K562 (cell line): ENCODE results near the gene AGAP1. TPM values are rescaled to one million over a fixed set of nuclear protein-coding genes. Genes with fewer than 3 reads are reported as not detected.

Experiments used
- polyA plus RNA-seq, 8 experiments: library from polyadenylated mRNA; depleted of rRNA in 4 of 8; stranded (reverse) in 5 of 8; unstranded in 3 of 8; fragments of >200 nt; fragmentation: Nextera tagmentation in 2 of 8; fragmentation: Illumina TruSeq in 1 of 8; extraction: Ambion mirVana in 2 of 8; extraction: Trizol in 1 of 8; gene quantifications; 2 replicates each; pipeline versions ENCODE4 v1.2.1 to v1.2.3, GENCODE V29; 2011 to 2014; ENCODE audit warnings: inconsistent platforms in 1 of 8, missing spikeins in 1 of 8
- total RNA-seq, 7 experiments: library from RNA; depleted of rRNA in 6 of 7; stranded (reverse); fragments of >200 nt in 6 of 7; fragmentation: Illumina TruSeq in 2 of 7; extraction: Trizol in 2 of 7; gene quantifications; 2 replicates each; pipeline versions ENCODE4 v1.2.1 to v1.2.3, GENCODE V29; 2011 to 2021; ENCODE audit warnings: low replicate concordance in 1 of 7
- TF ChIP-seq, protein P1 (sequence below): fragments of 450-650 bp; IDR thresholded peaks from 2 replicates; pipeline ENCODE4 v1.6.1; 2016; ENCODE audit warnings: mild to moderate bottlenecking, moderate library complexity

AGAP1 gene
- total and polyA plus RNA-seq, 9 of the 15 experiments (the other 6 are each of a cell fraction or from before 2014, with no cell fraction given) = 1.3 to 24.0 (median 10.6) TPM

DNA sequence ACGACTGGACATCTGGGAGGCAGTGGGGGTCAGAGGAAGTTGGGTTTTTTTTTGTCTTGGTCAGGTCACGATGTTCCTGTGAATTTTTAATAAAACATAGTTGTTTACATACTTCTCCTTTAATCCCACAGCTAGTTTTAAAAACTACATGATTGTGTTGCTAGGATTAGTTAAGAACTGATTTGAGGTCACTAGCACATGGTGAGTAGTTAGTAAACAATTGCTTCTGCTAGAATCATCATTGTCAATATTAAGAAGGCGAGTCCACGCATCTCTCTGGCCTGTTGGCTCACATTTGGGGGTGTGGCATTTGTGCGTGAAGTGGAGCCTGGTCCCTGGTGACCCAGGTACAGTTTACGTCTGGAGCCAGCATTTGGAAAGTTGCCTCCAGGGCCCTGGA, 59.4 kb downstream of the AGAP1 start (continued):
- TF ChIP-seq, protein P1, sequence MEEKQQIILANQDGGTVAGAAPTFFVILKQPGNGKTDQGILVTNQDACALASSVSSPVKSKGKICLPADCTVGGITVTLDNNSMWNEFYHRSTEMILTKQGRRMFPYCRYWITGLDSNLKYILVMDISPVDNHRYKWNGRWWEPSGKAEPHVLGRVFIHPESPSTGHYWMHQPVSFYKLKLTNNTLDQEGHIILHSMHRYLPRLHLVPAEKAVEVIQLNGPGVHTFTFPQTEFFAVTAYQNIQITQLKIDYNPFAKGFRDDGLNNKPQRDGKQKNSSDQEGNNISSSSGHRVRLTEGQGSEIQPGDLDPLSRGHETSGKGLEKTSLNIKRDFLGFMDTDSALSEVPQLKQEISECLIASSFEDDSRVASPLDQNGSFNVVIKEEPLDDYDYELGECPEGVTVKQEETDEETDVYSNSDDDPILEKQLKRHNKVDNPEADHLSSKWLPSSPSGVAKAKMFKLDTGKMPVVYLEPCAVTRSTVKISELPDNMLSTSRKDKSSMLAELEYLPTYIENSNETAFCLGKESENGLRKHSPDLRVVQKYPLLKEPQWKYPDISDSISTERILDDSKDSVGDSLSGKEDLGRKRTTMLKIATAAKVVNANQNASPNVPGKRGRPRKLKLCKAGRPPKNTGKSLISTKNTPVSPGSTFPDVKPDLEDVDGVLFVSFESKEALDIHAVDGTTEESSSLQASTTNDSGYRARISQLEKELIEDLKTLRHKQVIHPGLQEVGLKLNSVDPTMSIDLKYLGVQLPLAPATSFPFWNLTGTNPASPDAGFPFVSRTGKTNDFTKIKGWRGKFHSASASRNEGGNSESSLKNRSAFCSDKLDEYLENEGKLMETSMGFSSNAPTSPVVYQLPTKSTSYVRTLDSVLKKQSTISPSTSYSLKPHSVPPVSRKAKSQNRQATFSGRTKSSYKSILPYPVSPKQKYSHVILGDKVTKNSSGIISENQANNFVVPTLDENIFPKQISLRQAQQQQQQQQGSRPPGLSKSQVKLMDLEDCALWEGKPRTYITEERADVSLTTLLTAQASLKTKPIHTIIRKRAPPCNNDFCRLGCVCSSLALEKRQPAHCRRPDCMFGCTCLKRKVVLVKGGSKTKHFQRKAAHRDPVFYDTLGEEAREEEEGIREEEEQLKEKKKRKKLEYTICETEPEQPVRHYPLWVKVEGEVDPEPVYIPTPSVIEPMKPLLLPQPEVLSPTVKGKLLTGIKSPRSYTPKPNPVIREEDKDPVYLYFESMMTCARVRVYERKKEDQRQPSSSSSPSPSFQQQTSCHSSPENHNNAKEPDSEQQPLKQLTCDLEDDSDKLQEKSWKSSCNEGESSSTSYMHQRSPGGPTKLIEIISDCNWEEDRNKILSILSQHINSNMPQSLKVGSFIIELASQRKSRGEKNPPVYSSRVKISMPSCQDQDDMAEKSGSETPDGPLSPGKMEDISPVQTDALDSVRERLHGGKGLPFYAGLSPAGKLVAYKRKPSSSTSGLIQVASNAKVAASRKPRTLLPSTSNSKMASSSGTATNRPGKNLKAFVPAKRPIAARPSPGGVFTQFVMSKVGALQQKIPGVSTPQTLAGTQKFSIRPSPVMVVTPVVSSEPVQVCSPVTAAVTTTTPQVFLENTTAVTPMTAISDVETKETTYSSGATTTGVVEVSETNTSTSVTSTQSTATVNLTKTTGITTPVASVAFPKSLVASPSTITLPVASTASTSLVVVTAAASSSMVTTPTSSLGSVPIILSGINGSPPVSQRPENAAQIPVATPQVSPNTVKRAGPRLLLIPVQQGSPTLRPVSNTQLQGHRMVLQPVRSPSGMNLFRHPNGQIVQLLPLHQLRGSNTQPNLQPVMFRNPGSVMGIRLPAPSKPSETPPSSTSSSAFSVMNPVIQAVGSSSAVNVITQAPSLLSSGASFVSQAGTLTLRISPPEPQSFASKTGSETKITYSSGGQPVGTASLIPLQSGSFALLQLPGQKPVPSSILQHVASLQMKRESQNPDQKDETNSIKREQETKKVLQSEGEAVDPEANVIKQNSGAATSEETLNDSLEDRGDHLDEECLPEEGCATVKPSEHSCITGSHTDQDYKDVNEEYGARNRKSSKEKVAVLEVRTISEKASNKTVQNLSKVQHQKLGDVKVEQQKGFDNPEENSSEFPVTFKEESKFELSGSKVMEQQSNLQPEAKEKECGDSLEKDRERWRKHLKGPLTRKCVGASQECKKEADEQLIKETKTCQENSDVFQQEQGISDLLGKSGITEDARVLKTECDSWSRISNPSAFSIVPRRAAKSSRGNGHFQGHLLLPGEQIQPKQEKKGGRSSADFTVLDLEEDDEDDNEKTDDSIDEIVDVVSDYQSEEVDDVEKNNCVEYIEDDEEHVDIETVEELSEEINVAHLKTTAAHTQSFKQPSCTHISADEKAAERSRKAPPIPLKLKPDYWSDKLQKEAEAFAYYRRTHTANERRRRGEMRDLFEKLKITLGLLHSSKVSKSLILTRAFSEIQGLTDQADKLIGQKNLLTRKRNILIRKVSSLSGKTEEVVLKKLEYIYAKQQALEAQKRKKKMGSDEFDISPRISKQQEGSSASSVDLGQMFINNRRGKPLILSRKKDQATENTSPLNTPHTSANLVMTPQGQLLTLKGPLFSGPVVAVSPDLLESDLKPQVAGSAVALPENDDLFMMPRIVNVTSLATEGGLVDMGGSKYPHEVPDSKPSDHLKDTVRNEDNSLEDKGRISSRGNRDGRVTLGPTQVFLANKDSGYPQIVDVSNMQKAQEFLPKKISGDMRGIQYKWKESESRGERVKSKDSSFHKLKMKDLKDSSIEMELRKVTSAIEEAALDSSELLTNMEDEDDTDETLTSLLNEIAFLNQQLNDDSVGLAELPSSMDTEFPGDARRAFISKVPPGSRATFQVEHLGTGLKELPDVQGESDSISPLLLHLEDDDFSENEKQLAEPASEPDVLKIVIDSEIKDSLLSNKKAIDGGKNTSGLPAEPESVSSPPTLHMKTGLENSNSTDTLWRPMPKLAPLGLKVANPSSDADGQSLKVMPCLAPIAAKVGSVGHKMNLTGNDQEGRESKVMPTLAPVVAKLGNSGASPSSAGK = no peak
